HG02885 (cell line): ENCODE data around the gene PCDHGB5.

Experiments
- ATAC-seq: cut with Tn5 transposase; IDR thresholded peaks from one replicate; pipeline ENCODE4 v1.9.1; 2021; ENCODE audit warnings: mild to moderate bottlenecking; ENCODE audit not compliant: unreplicated experiment, poor library complexity

The PCDHGB5 gene

GRCh38 chr5:141397756-141398551 is at the start of gene PCDHGB5:
TSS of gene PCDHGB5 (plus strand) at chr5:141397947. CDS start at chr5:141398128, 181 bp downstream.
- peak; percentile 100 for ATAC-seq

- no peak for ATAC-seq
Measured at GRCh38 chr5:141349917-141350619, 47.7 kb upstream of the PCDHGB5 start, which contains the start of gene PCDHGB1. TSS of gene PCDHGB1 (plus strand) at chr5:141350099. CDS start at chr5:141350261, 162 bp downstream.

DNA sequence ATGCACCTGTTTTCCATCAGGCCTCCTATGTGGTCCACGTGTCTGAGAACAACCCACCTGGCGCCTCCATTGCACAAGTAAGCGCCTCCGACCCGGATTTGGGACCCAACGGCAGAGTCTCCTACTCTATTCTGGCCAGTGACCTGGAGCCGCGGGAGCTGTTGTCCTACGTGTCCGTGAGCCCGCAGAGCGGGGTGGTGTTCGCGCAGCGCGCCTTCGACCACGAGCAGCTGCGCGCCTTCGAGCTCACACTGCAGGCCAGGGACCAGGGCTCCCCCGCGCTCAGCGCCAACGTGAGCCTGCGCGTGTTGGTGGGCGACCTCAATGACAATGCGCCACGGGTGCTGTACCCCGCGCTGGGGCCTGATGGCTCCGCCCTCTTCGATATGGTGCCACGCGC is 46.2 kb upstream of the PCDHGB5 start:
- ATAC-seq, result no peak

GRCh38 chr5:141354900-141355469 is 42.8 kb upstream of the PCDHGB5 start, which contains the start of gene PCDHGA4:
TSS of gene PCDHGA4 (plus strand) at chr5:141355021. CDS start at chr5:141355108, 87 bp downstream.
- no peak for ATAC-seq

DNA sequence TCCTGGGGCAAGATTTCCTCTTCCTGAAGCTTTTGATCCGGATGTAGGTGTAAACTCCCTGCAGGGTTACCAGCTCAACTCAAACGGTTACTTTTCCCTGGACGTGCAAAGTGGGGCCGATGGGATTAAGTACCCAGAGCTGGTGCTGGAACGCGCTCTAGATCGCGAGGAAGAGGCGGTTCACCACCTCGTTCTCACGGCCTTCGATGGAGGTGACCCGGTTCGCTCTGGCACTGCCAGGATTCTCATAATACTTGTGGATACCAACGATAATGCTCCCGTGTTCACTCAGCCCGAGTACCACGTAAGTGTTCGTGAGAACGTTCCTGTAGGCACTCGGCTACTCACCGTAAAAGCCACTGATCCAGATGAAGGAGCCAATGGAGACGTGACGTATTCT is 42.1 kb upstream of the PCDHGB5 start:
- no peak for ATAC-seq

GRCh38 chr5:141356133-141356532 is 41.6 kb upstream of the PCDHGB5 start:
- ATAC-seq, result no peak

DNA sequence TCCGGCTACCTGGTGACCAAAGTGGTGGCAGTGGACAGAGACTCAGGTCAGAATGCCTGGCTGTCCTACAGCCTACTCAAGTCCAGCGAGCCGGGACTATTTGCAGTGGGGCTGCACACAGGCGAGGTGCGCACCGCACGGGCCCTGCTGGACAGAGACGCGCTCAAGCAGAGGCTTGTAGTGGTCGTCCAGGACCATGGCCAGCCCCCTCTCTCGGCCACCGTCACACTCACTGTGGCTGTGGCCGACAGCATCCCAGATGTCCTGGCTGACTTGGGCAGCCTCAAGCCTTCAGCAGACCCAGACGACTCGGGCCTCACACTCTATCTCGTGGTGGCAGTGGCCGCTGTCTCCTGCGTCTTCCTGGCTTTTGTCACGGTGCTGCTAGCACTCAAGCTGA is 40.8 kb upstream of the PCDHGB5 start:
- ATAC-seq, result no peak

DNA sequence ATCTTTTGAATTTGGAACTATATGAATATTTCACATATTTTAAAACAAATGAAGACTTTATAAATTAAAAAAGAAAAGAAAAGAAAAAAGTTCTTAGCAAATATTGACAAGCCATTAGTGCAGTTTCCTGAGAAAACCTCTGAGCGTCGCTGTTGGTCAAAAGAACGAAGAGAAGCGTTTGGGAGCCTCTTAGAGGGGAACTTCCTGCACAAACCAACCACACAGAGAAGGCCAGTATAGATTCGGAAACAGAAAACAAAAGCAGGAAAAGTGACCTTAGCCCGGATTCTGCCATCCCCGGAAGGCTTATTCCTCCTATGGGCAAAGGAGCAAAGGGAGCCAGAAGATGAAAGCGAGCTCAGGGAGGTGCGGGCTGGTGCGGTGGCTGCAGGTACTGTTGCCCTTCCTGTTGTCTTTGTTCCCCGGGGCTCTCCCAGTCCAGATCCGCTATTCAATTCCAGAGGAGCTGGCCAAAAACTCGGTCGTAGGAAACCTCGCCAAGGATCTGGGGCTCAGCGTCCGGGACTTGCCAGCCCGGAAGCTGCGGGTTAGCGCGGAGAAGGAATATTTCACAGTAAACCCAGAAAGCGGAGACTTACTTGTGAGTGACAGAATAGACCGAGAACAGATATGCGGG is 37.8 kb upstream of the PCDHGB5 start, which contains the start of gene PCDHGB2:
PCDHGB2 (plus strand) TSS at position 205 of the 637 bp plus-strand sequence; CDS start at position 347, 142 bp downstream.
- ATAC-seq, result no peak

DNA sequence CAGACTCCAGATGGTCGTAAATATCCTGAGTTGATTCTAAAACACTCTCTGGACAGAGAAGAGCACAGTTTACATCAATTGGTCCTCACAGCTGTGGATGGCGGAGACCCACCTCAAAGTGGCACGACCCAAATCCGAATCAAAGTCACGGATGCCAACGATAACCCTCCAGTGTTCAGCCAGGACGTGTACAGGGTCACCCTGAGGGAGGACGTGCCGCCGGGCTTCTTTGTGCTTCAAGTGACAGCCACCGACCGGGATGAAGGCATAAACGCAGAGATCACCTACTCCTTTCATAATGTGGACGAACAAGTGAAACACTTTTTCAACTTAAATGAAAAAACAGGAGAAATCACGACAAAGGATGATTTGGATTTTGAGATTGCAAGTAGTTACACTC is 37.1 kb upstream of the PCDHGB5 start:
- ATAC-seq, result no peak

DNA sequence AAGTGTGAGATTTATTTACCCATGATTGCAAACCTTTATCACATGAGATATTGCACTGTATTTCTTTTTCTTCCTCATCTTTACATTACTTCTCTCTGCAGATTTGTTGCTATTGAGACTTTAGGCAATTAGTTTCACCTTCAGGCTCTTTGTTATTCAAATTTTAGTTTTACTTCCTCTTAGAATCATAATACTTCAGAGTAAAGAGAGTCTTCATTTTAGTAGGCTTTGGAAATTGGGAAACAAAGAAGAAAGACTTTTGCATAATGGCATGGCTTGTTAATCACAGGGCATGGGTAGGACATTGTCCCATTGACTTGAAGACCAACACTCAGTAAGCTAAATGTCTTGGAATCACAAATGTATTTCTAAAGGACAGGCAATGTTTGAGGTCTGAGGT is 35.0 kb upstream of the PCDHGB5 start:
- ATAC-seq, result no peak

DNA sequence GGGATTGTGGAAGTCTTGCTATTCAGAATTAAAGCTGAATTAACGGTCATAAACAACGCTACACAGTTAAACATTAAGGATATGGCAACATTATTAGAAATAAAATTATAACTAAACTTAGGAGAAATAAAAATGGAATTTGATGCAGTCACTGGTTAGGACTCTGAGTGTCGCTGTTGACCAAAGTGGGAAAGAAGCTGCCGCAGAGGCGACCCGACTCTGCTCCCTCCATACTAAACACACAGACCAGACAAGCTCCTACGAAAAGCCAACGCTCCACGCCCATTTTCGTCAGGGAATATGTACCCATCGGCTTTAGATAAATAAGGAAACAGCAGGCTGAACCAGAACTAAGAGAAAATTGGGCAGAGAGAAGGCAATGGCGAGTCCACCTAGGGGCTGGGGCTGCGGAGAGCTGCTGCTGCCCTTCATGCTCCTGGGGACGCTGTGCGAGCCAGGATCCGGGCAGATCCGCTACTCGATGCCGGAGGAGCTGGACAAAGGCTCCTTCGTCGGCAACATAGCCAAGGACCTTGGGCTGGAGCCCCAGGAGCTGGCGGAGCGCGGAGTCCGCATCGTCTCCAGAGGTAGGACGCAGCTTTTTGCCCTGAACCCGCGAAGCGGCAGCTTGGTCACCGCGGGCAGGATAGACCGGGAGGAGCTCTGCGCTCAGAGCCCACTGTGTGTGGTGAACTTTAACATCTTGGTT is 33.6 kb upstream of the PCDHGB5 start, which contains the start of gene PCDHGA5:
PCDHGA5 (plus strand) TSS at position 211 of the 709 bp plus-strand sequence; CDS start at position 380, 169 bp downstream.
- ATAC-seq, result no peak

DNA sequence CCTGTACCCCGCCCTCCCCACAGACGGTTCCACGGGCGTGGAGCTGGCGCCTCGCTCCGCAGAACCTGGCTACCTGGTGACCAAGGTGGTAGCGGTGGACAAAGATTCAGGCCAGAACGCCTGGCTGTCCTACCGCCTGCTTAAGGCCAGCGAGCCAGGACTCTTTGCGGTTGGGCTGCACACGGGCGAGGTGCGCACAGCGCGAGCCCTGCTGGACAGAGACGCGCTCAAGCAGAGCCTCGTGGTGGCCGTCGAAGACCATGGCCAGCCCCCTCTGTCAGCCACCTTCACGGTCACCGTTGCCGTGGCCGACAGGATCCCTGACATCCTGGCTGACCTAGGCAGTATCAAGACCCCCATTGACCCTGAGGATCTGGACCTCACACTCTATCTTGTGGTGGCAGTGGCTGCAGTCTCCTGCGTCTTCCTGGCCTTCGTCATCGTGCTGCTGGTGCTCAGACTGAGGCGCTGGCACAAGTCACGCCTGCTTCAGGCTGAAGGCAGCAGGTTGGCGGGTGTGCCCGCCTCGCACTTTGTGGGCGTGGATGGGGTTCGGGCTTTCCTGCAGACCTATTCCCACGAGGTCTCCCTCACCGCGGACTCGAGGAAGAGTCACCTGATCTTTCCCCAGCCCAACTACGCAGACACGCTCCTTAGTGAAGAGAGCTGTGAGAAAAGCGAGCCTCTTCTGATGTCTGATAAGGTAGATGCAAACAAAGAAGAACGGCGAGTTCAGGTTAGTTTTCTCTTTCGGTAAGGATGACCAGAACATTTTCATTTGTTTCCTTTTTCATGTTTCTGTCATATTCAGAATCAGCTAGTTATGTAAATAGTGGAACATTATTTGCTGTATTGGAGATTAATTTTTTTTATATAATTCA is 31.5 kb upstream of the PCDHGB5 start:
- ATAC-seq, result no peak

DNA sequence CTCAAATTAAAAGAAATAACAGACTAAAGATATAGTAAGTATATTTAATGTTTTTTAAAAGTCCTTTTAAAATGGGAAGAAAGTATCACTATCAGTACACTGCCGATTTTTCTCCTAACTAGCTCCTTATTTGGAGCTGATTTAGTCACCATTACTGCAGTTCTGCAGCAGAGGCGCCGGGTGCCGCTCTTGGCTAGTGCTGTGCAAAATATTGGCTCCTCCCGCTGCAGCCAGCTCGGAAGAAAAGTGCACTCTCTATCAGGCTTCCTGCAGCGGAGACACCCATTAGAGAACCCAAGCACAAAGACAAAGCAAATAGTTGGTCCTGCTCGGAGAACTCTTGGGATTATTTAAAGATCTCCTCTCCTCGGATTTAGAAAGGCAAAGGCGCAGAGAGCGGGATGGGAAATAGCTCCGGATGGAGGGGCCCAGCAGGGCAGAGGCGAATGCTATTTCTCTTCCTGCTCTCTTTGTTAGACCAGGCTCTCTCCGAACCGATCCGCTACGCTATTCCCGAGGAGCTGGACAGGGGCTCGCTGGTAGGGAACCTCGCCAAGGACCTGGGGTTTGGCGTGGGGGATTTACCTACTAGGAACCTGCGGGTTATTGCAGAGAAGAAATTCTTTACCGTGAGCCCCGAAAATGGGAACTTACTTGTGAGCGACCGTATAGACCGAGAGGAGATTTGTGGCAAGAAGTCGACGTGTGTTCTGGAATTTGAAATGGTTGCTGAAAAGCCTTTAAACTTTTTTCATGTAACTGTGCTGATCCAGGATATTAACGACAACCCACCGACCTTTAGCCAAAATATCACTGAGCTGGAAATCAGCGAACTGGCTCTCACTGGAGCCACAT is 27.5 kb upstream of the PCDHGB5 start, which contains the start of gene PCDHGB3:
PCDHGB3 (plus strand) TSS at position 249 of the 855 bp plus-strand sequence; CDS start at position 402, 153 bp downstream.
- ATAC-seq, result peak; percentile 97

GRCh38 chr5:141371572-141372475 is 25.9 kb upstream of the PCDHGB5 start:
- no peak for ATAC-seq

GRCh38 chr5:141373673-141374317 is 24.0 kb upstream of the PCDHGB5 start, which contains the start of gene PCDHGA6:
TSS of gene PCDHGA6 (plus strand) at chr5:141373891. CDS start at chr5:141374084, 193 bp downstream.
- no peak for ATAC-seq

- ATAC-seq, result no peak
Measured at GRCh38 chr5:141374627-141375026, 23.1 kb upstream of the PCDHGB5 start.
